Skeletal muscle tissue (tissue), 4 donors: Measurements from ENCODE around the gene ETFB. TPM values are rescaled to one million over a fixed set of nuclear protein-coding genes. Genes with fewer than 3 reads are reported as not detected.
A peak's percentile ranks its signal among the peaks of the same experiment; 100 is the strongest.

Source experiments
- H3K27ac ChIP-seq: one replicate; pipeline ENCODE4 v1.7.0; 2013; ENCODE audit warnings: mild to moderate bottlenecking, low read depth, low read length, inconsistent platforms
- H3K27me3 ChIP-seq, 3 donors: one replicate each; pipeline ENCODE4 v1.7.0; 2013; ENCODE audit warnings: low read length in 3 of 3; ENCODE audit not compliant: control insufficient read depth in 3 of 3, insufficient read depth in 3 of 3
- H3K36me3 ChIP-seq, 3 donors: one replicate each; pipeline ENCODE4 v1.7.0; 2013; ENCODE audit warnings: low read length in 3 of 3; ENCODE audit not compliant: control insufficient read depth in 3 of 3, insufficient read depth in 3 of 3
- H3K4me1 ChIP-seq, 3 donors: one replicate each; pipeline ENCODE4 v1.7.0; 2013; ENCODE audit warnings: low read length in 3 of 3, mild to moderate bottlenecking in 3 of 3; ENCODE audit not compliant: control insufficient read depth in 3 of 3, insufficient read depth in 3 of 3
- H3K4me3 ChIP-seq, 3 donors: one replicate each; pipeline ENCODE4 v1.7.0; 2013; ENCODE audit warnings: low read length in 3 of 3
- H3K9ac ChIP-seq, 3 donors: one replicate each; pipeline ENCODE4 v1.7.0; 2013; ENCODE audit warnings: low read length in 3 of 3, mild to moderate bottlenecking in 3 of 3, moderate library complexity in 2 of 3, low read depth in 1 of 3
- H3K9me3 ChIP-seq, 3 donors: one replicate each; pipeline ENCODE4 v1.7.0; 2013; ENCODE audit warnings: low read length in 3 of 3; ENCODE audit not compliant: control insufficient read depth in 3 of 3
- total RNA-seq: library from RNA; depleted of rRNA; stranded (reverse); fragments of >200 nt; gene quantifications from one replicate; pipeline ENCODE4 v1.2.3, GENCODE V29; 2014
- donor health status: Osteomylitis.

The ETFB gene
- total RNA-seq, 1 donor from 2014 or later = 52.2 TPM

GRCh38 chr19:51394050-51394836 lies 28.1 kb upstream of the ETFB start:
- no peaks in the 10 kb centered on the region for H3K36me3 ChIP-seq
- no peaks in the 10 kb centered on the region for H3K9me3 ChIP-seq
- H3K27me3 ChIP-seq = peaks cover 0 to 8% (median 0%) of the 10 kb centered on the region in 3 donors
- H3K9ac ChIP-seq = peak overlapping the region; percentile 61 to 79 (median 74)
- peaks cover 3 to 11% (median 7%) of the 10 kb centered on the region in 3 donors for H3K4me1 ChIP-seq
- H3K4me3 ChIP-seq = peak overlapping the region; percentile 65 to 87 (median 70)
- H3K27ac ChIP-seq = peak overlapping the region; percentile 71

- Histone ChIP-seq H3K4me3 (no peak overlapping the region), H3K27me3 (peaks cover 0 to 8% (median 0%) of the 10 kb centered on the region in 3 donors), H3K27ac (no peak overlapping the region), H3K9ac (no peak overlapping the region), H3K4me1 (peaks cover 3 to 11% (median 7%) of the 10 kb centered on the region in 3 donors), H3K9me3 (no peaks in the 10 kb centered on the region), H3K36me3 (no peaks in the 10 kb centered on the region)
Measured at GRCh38 chr19:51392701-51393100, 26.5 kb upstream of the ETFB start.

- no peaks in the 10 kb centered on the region for H3K36me3 ChIP-seq
- no peak overlapping the region for H3K4me3 ChIP-seq
- peaks cover 3 to 11% (median 7%) of the 10 kb centered on the region in 3 donors for H3K4me1 ChIP-seq
- peaks cover 0 to 8% (median 0%) of the 10 kb centered on the region in 3 donors for H3K27me3 ChIP-seq
- no peaks in the 10 kb centered on the region for H3K9me3 ChIP-seq
- no peak overlapping the region for H3K9ac ChIP-seq
- no peak overlapping the region for H3K27ac ChIP-seq
Measured at GRCh38 chr19:51391073-51391611, 25.0 kb upstream of the ETFB start.

- H3K4me3 ChIP-seq = no peak overlapping the region
- H3K9me3 ChIP-seq = no peaks in the 10 kb centered on the region
- peaks cover 0 to 4% (median 3%) of the 10 kb centered on the region in 3 donors for H3K4me1 ChIP-seq
- H3K36me3 ChIP-seq = no peaks in the 10 kb centered on the region
- peaks cover 0 to 8% (median 0%) of the 10 kb centered on the region in 3 donors for H3K27me3 ChIP-seq
- no peak overlapping the region for H3K27ac ChIP-seq
- no peak overlapping the region for H3K9ac ChIP-seq
Measured at GRCh38 chr19:51389143-51389542, 23.0 kb upstream of the ETFB start.

- Histone ChIP-seq H3K27ac (no peak within 1 kb of the TSS), H3K9ac (no peak within 1 kb of the TSS), H3K4me3 (no peak within 1 kb of the TSS), H3K27me3 (peaks cover 0 to 8% (median 0%) of the 10 kb centered on the region in 3 donors), H3K36me3 (no peaks in the 10 kb centered on the region), H3K4me1 (no peaks in the 10 kb centered on the region), H3K9me3 (no peaks in the 10 kb centered on the region)
Measured at GRCh38 chr19:51387924-51388389, 21.8 kb upstream of the ETFB start, which contains the start of gene LIM2. Gene LIM2, minus strand, starts transcription at chr19:51387974. Its CDS starts 531 bp downstream, at chr19:51387443.

GRCh38 chr19:51386882-51387520 lies 20.8 kb upstream of the ETFB start:
- H3K4me3 ChIP-seq = no peak overlapping the region

GRCh38 chr19:51382004-51382403 lies 15.8 kb upstream of the ETFB start:
- H3K9me3 ChIP-seq = peaks cover 0 to 3% (median 0%) of the 10 kb centered on the region in 3 donors

More at GRCh38 chr19:51386882-51387520, 20.8 kb upstream of the ETFB start:
- H3K27ac ChIP-seq = no peak overlapping the region
- no peak overlapping the region for H3K9ac ChIP-seq
- no peaks in the 10 kb centered on the region for H3K9me3 ChIP-seq
- no peaks in the 10 kb centered on the region for H3K36me3 ChIP-seq
- H3K4me1 ChIP-seq = no peaks in the 10 kb centered on the region
- H3K27me3 ChIP-seq = peaks cover 0 to 8% (median 0%) of the 10 kb centered on the region in 3 donors

GRCh38 chr19:51380379-51380778 lies 14.2 kb upstream of the ETFB start:
- no peak overlapping the region for H3K4me3 ChIP-seq
- H3K9me3 ChIP-seq = peaks cover 0 to 3% (median 0%) of the 10 kb centered on the region in 3 donors
- H3K27me3 ChIP-seq = no peaks in the 10 kb centered on the region
- no peak overlapping the region for H3K27ac ChIP-seq
- no peak overlapping the region for H3K9ac ChIP-seq
- H3K36me3 ChIP-seq = no peaks in the 10 kb centered on the region
- H3K4me1 ChIP-seq = no peaks in the 10 kb centered on the region

More at GRCh38 chr19:51382004-51382403, 15.8 kb upstream of the ETFB start:
- Histone ChIP-seq H3K27me3 (no peaks in the 10 kb centered on the region), H3K9ac (no peak overlapping the region), H3K4me3 (no peak overlapping the region), H3K27ac (no peak overlapping the region), H3K4me1 (no peaks in the 10 kb centered on the region), H3K36me3 (no peaks in the 10 kb centered on the region)

- H3K27me3 ChIP-seq = peaks cover 0 to 1% (median 0%) of the 10 kb centered on the region in 3 donors
- H3K4me1 ChIP-seq = no peaks in the 10 kb centered on the region
- no peaks in the 10 kb centered on the region for H3K36me3 ChIP-seq
- H3K9ac ChIP-seq = no peak overlapping the region
- no peak overlapping the region for H3K4me3 ChIP-seq
- peaks cover 0 to 3% (median 0%) of the 10 kb centered on the region in 3 donors for H3K9me3 ChIP-seq
- H3K27ac ChIP-seq = no peak overlapping the region
Measured at GRCh38 chr19:51377422-51377821, 11.2 kb upstream of the ETFB start.
